Umbilical cord (tissue), 2 donors: Measurements from ENCODE around the gene C2orf92. TPM values are rescaled to one million over a fixed set of nuclear protein-coding genes. Genes with fewer than 3 reads are reported as not detected.

Source experiments
- DNase-seq: peaks from one replicate; pipeline ENCODE4 v3.0.0-alpha.2; 2015; ENCODE audit warnings: low spot score
- total RNA-seq: library from RNA; depleted of rRNA; stranded (reverse); fragments of >200 nt; gene quantifications from one replicate; pipeline ENCODE4 v1.2.3, GENCODE V29; 2014; ENCODE audit warnings: low replicate concordance; ENCODE audit not compliant: insufficient read depth

C2orf92 gene
- total RNA-seq, 1 donor from 2014 or later = 17.3 TPM

GRCh38 chr2:97728091-97728731, 58.7 kb downstream of the C2orf92 start:
- DNase-seq = peak; percentile 76

DNA sequence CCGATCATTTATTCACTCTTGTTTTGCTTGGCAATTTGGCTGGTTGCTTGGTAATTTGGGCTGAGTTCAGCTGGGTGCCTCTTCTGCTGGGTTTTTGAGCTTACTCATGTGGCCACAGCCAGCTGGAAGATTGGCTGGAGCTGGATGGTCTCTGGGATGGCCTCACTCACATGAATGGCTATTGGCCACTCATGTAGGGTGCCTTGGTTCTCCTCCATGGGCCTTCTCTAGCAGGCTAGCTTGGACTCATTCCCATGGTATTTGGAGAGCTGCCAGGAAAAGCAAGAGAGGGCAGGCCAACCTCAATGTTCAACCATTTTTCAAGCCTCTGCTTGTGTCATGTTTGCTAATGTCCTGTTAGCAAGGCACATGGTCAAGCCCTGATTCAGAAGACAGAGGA, 60.7 kb downstream of the C2orf92 start:
- no peak for DNase-seq

GRCh38 chr2:97731274-97732020, 61.9 kb downstream of the C2orf92 start:
- DNase-seq = no peak

DNA sequence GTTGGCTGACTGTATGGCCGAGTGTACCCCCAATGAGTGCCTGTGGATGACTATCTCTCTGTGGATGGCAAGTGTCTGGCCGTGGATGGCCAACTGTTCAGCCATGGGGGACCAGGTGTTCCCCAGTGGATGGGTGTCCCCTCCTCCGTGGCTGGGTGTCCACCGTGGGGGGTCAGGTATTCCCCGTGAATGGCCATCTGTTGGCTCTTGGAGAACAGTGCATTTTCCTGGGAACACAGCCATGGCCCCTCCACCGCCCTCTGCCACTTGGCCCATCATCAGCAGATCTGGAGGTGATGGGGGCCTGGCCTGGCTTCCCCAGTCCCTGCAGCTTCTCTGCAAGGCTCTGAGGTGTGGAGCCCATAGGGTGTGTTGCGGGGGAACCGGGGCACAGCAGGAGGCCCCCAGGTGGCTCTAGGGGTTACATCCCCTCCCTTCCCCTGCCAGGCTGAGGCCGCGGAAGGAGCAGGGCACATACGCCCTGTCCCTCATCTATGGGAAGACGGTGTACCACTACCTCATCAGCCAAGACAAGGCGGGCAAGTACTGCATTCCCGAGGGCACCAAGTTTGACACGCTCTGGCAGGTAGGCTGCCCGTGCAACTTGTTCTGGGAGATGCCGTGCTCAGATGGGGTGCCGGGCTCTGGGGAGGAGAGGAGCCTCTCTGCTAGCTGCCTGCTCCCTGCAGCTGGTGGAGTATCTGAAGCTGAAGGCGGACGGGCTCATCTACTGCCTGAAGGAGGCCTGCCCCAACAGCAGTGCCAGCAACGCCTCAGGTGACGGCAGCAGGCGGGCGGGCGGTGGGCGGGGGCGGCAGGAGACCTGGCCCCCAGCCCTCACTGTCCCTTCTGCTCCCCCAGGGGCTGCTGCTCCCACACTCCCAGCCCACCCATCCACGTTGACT, 63.2 kb downstream of the C2orf92 start:
- DNase-seq = no peak

GRCh38 chr2:97733341-97734035, 64.0 kb downstream of the C2orf92 start:
- no peak for DNase-seq

DNA sequence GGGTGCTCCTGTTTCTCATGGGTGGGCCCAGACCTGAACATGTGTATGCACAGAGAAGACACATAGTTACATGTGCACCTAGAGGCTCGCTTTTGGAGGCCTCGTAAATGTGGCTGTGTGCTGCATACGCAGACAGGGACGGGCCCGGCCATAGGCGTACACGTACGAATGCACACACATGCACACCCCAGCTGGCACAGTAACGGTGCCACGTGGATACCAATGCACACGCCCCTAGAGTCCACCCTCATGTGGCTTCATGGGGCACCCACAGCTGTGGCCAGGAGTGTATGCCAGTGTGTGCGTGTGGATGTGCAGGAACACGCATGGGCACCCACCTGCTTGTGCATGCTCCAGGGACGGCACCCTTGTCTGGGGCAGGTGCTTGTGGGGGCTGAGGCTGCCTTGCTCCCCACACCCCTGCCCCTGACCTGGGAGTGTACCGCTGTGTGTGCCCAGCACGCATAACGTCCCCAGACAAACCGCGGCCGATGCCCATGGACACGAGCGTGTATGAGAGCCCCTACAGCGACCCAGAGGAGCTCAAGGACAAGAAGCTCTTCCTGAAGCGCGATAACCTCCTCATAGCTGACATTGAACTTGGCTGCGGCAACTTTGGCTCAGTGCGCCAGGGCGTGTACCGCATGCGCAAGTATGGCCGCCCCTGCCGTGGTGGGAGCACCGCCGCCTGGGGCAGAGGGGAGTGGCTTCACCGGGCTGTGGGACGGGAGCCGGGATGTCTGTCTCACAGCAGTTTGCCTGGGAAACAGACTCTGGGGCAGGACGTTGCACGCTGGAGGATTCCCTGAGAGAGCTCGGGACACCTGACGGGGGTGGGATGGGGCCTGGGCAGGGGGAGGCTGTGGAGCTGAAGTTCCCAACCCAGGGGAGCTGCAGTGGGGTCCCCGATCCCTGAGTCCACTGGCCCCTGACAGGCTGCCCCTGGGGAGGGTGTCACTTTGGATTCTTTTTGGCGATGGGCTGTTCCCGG, 64.8 kb downstream of the C2orf92 start:
- DNase-seq = no peak

- DNase-seq = no peak
Observed at GRCh38 chr2:97735161-97735561, 65.6 kb downstream of the C2orf92 start.

GRCh38 chr2:97736185-97736584, 66.7 kb downstream of the C2orf92 start:
- no peak for DNase-seq

DNA sequence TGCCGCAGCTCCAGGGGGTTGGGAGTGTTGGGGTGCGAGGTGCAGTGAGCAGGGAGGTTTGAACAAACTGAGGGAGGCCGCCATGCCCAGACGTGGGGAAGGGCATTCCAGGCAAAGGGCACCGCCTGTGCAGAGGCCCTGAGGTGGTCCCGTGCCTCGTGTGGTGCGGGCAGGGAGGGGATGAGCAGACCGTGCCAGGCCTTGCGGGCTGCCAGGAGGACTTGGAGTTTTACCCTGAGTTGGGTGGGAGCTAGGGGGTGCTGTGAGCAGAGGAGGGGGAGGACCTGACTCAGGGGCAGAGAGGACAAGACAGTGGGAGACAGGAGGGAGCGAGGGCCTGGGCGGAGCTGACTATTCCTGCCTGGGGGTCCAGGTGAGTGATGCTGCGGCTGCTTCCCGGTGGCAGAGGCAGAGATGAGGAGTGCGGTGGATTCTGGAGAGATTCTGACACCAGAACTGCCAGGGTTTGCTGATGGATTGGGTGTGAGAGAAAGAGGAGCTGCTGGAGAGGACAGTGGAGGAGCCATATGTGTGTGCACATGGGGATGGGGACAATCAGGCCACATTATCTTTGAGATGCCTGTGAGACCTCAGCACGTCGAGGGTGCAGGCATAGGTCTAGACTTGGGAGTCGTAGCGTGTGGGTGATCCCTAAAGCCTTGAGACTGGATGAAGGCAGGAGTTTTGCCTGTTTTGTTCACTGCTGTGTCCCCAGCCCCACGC, 67.3 kb downstream of the C2orf92 start:
- DNase-seq = no peak

- DNase-seq = no peak
Observed at GRCh38 chr2:97737421-97738178, 68.1 kb downstream of the C2orf92 start.

DNA sequence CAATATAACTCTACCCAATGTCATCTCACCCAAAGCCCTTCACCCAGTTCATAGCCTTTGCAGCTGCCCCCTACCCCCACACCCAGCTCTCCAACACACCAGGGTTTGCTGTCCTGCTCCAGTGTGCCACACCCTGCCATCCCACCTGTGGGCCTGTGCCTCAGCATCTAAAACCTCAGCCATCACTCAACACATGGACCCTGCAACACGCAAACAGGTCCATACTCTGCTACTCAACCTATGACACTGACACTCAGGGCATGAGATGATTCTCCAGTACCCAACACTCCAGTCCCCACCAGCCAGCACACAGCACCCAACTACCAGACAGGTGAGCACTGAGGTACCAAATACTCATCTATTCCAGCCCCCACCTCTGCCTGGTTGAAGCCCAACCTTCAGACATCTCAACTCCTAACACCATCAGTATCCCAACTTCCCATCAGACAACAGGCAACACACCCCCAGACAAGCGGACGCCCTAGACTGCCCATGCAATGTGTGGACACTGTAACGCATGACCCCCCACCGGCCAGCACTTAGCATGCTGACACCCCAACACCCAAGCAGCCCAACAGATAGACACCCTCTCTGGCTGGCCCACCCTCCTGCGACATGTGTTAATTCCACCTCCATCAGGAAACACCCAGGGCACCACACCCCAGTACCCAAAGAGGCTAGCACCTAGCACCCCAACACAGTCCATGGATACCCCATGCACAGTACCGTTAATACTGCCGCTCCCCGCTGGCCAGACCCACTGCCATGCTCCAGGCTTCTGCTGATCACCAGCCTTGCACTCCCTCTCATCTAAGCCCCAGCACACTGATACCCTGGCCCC, 68.9 kb downstream of the C2orf92 start:
- no peak for DNase-seq

DNA sequence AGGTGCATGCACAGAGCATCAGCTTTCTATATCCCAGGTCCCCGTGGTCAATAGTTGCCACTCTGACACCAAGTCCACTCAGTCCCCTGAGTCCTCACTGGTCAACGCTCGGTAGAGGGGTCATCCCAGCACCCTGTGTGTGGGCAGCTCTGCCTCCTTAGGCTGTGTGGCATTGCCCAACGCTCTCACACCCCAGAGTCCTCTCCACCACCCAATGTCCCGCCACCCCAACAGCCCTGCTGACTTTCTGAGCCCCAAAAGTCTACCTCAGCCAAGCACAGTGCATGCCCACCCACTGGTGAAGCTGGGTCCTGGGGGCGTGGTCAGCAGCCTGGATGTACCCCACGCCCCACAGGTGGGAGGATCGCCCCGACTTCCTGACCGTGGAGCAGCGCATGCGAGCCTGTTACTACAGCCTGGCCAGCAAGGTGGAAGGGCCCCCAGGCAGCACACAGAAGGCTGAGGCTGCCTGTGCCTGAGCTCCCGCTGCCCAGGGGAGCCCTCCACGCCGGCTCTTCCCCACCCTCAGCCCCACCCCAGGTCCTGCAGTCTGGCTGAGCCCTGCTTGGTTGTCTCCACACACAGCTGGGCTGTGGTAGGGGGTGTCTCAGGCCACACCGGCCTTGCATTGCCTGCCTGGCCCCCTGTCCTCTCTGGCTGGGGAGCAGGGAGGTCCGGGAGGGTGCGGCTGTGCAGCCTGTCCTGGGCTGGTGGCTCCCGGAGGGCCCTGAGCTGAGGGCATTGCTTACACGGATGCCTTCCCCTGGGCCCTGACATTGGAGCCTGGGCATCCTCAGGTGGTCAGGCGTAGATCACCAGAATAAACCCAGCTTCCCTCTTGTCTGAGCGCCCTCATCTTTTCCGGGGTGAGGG, 69.7 kb downstream of the C2orf92 start:
- no peak for DNase-seq

- DNase-seq = no peak
Observed at GRCh38 chr2:97739893-97740245, 70.4 kb downstream of the C2orf92 start.

- DNase-seq = peak; percentile 24
Observed at GRCh38 chr2:97740590-97741182, 71.2 kb downstream of the C2orf92 start.

GRCh38 chr2:97741251-97741650, 71.7 kb downstream of the C2orf92 start:
- DNase-seq = no peak

DNA sequence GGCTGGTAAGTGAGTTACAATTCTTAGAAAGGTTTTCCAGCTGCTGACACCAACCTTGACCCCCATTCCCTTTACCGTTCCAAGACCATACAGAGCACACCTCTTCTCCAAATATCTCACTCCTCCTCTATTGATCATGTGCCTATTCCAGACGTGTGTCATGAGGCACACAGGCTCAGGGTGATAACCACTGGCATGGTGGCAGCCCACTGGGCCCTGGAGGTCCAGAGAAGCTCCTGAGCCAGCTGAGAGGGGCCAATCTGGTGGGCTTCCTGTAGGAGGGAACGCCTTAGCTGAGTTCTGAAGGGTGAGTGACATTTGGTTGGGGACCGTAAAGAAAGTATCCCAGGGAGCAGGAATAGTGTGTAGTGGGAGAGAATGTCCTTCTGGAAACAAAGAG, 72.2 kb downstream of the C2orf92 start:
- no peak for DNase-seq

GRCh38 chr2:97742381-97742847, 72.9 kb downstream of the C2orf92 start:
- DNase-seq = no peak
